GM23338 (cell line): Measurements from ENCODE around the gene C1orf141. TPM values are rescaled to one million over a fixed set of nuclear protein-coding genes. Genes with fewer than 3 reads are reported as not detected.

Experiments
- ATAC-seq: fragments of 200-7000 bp; cut with Tn5 transposase; 3 replicates; pipeline ENCODE4 v1.9.1; 2020
- DNase-seq: peaks from one replicate; pipeline ENCODE4 v3.0.0-alpha.2; 2015; ENCODE audit warnings: low spot score
- H2AFZ ChIP-seq: fragments of 200-600 bp; sonication (generic); 2 replicates; pipeline ENCODE4 v1.8.0; 2016; ENCODE audit warnings: antibody characterized with exemption, mild to moderate bottlenecking, moderate library complexity
- H3F3A ChIP-seq: fragments of 200-600 bp; sonication (generic); replicated peaks from 2 replicates; pipeline ENCODE4 v1.8.0; 2017; ENCODE audit warnings: antibody characterized with exemption, mixed run types, low read depth
- H3K27ac ChIP-seq: fragments of 200-600 bp; sonication (generic); 2 replicates; pipeline ENCODE4 v1.6.1; 2016; ENCODE audit warnings: low read depth
- H3K27me3 ChIP-seq: fragments of 200-600 bp; sonication (generic); 2 replicates; pipeline ENCODE4 v1.8.0; 2016; ENCODE audit warnings: mild to moderate bottlenecking, mixed run types, moderate library complexity; ENCODE audit not compliant: insufficient read depth
- H3K36me3 ChIP-seq: fragments of 200-600 bp; sonication (generic); 2 replicates; pipeline ENCODE4 v1.8.0; 2016; ENCODE audit warnings: mild to moderate bottlenecking; ENCODE audit not compliant: insufficient read depth
- H3K4me1 ChIP-seq: fragments of 200-600 bp; sonication (generic); 2 replicates; pipeline ENCODE4 v1.8.0; 2016; ENCODE audit warnings: mild to moderate bottlenecking, moderate library complexity; ENCODE audit not compliant: insufficient read depth
- H3K4me2 ChIP-seq: fragments of 200-600 bp; sonication (generic); 2 replicates; pipeline ENCODE4 v1.7.1; 2017; ENCODE audit warnings: mixed run types
- H3K4me3 ChIP-seq: fragments of 200-600 bp; sonication (generic); 2 replicates; pipeline ENCODE4 v1.6.1; 2016; ENCODE audit warnings: mixed run types
- H3K79me2 ChIP-seq: fragments of 200-600 bp; sonication (generic); replicated peaks from 2 replicates; pipeline ENCODE4 v1.8.0; 2017; ENCODE audit warnings: mild to moderate bottlenecking; ENCODE audit not compliant: insufficient read depth
- H3K9me2 ChIP-seq: fragments of 200-600 bp; sonication (generic); 2 replicates; pipeline ENCODE4 v1.8.0; 2017; ENCODE audit not compliant: insufficient read depth
- H4K20me1 ChIP-seq: fragments of 200-600 bp; sonication (generic); replicated peaks from 2 replicates; pipeline ENCODE4 v1.8.0; 2017; ENCODE audit warnings: mild to moderate bottlenecking; ENCODE audit not compliant: insufficient read depth
- H3K27ac Mint-ChIP-seq: 2 replicates; pipeline ENCODE4 v1.8.0; 2020; ENCODE audit warnings: inconsistent platforms, mild to moderate bottlenecking, moderate library complexity, mixed read lengths
- H3K27me3 Mint-ChIP-seq: 3 replicates; pipeline ENCODE4 v1.8.0; 2022; ENCODE audit warnings: low read depth, mild to moderate bottlenecking, moderate library complexity, mixed read lengths, inconsistent platforms; ENCODE audit not compliant: insufficient read depth, poor library complexity
- H3K36me3 Mint-ChIP-seq: 3 replicates; pipeline ENCODE4 v1.8.0; 2021; ENCODE audit warnings: low read depth, mild to moderate bottlenecking, inconsistent platforms, moderate library complexity, mixed read lengths
- H3K4me1 Mint-ChIP-seq: 3 replicates; pipeline ENCODE4 v1.8.0; 2020; ENCODE audit warnings: mild to moderate bottlenecking, inconsistent platforms, mixed read lengths
- H3K4me3 Mint-ChIP-seq: 3 replicates; pipeline ENCODE4 v1.8.0; 2021; ENCODE audit warnings: moderate library complexity, mild to moderate bottlenecking, inconsistent platforms, mixed read lengths
- H3K9me3 Mint-ChIP-seq: 3 replicates; pipeline ENCODE4 v1.8.0; 2020; ENCODE audit warnings: moderate library complexity, mild to moderate bottlenecking, inconsistent platforms, mixed read lengths
- CREB1 ChIP-seq: fragments of 250-450 bp; sonication (Bioruptor Pico); IDR thresholded peaks from 2 replicates; pipeline ENCODE4 v1.5.0; 2020; ENCODE audit warnings: low read depth, mild to moderate bottlenecking, moderate library complexity
- EZH2 ChIP-seq: fragments of 200-600 bp; sonication (generic); IDR thresholded peaks from one replicate; pipeline ENCODE4 v1.8.0; 2017; ENCODE audit warnings: antibody characterized with exemption, mild to moderate bottlenecking, low read depth; ENCODE audit not compliant: unreplicated experiment
- EZH2phosphoT487 ChIP-seq: fragments of 200-600 bp; sonication (generic); IDR thresholded peaks from one replicate; pipeline ENCODE4 v1.8.1; 2018; ENCODE audit warnings: antibody characterized with exemption; ENCODE audit not compliant: unreplicated experiment
- JUNB ChIP-seq: IDR thresholded peaks from one replicate; pipeline ENCODE4 v1.6.1; 2016; ENCODE audit warnings: antibody characterized with exemption; ENCODE audit not compliant: unreplicated experiment
- NANOG ChIP-seq: IDR thresholded peaks from 2 replicates; pipeline ENCODE4 v1.6.1; 2016; ENCODE audit warnings: antibody characterized with exemption, borderline replicate concordance
- POLR2AphosphoS5 ChIP-seq: IDR thresholded peaks from 2 replicates; pipeline ENCODE4 v1.6.1; 2016; ENCODE audit warnings: antibody characterized with exemption, low read depth
- REST ChIP-seq: IDR thresholded peaks from one replicate; pipeline ENCODE4 v1.6.1; 2018; ENCODE audit warnings: antibody characterized with exemption; ENCODE audit not compliant: unreplicated experiment
- STAT1 ChIP-seq: IDR thresholded peaks from one replicate; pipeline ENCODE4 v1.6.1; 2016; ENCODE audit warnings: antibody characterized with exemption; ENCODE audit not compliant: unreplicated experiment
- ZNF114 ChIP-seq: fragments of 250-450 bp; sonication (Bioruptor Pico); IDR thresholded peaks from 2 replicates; pipeline ENCODE4 v1.5.0; 2020; ENCODE audit warnings: mild to moderate bottlenecking, moderate library complexity
- ZNF331 ChIP-seq: fragments of 250-450 bp; sonication (Bioruptor Pico); IDR thresholded peaks from 2 replicates; pipeline ENCODE4 v1.5.0; 2020; ENCODE audit warnings: low read depth, mild to moderate bottlenecking, moderate library complexity
- polyA plus RNA-seq: library from polyadenylated mRNA; unstranded; fragments of >200 nt; fragmentation: Nextera tagmentation; extraction: Ambion mirVana; gene quantifications from 2 replicates; pipeline ENCODE4 v1.2.1, GENCODE V29; 2016
- total RNA-seq: library from RNA; depleted of rRNA; stranded (reverse); fragments of >200 nt; shearing (Covaris generic); gene quantifications from 2 replicates; pipeline ENCODE4 v1.2.3, GENCODE V29; 2014
- TF ChIP-seq, protein P1 (sequence below): fragments of 250-450 bp; sonication (Bioruptor Pico); IDR thresholded peaks from 2 replicates; pipeline ENCODE4 v1.5.0; 2020; ENCODE audit warnings: mild to moderate bottlenecking, moderate library complexity
- TF ChIP-seq, protein P2 (sequence below), 2 experiments: fragments of 200-600 bp in 1 of 2; sonication (generic) in 1 of 2; conservative IDR thresholded peaks; 2 replicates each; pipeline versions ENCODE4 v1.5.1 to v1.6.1; 2016 to 2017; ENCODE audit warnings: antibody characterized with exemption in 2 of 2, low read depth in 2 of 2, mild to moderate bottlenecking in 2 of 2, moderate library complexity in 1 of 2
- TF ChIP-seq, protein P3 (sequence below): IDR thresholded peaks from 2 replicates; pipeline ENCODE4 v1.6.1; 2016; ENCODE audit warnings: antibody characterized with exemption

The C1orf141 gene
- total and polyA plus RNA-seq, 2 experiments from 2014 or later = not detected

- H4K20me1 ChIP-seq = no peaks in the 10 kb centered on the region
- no peaks in the 10 kb centered on the region for H3K79me2 ChIP-seq
- Mint-ChIP-seq H3K4me3 (no peak overlapping the region), H3K27me3 (no peaks in the 10 kb centered on the region), H3K4me1 (peaks cover 16% of the 10 kb centered on the region), H3K9me3 (no peaks in the 10 kb centered on the region; the same call in 2 of the 3 replicates), H3K27ac (no peak overlapping the region), H3K36me3 (no peaks in the 10 kb centered on the region; the same call in 2 of the 3 replicates)
- H3K36me3 ChIP-seq = no peaks in the 10 kb centered on the region
- no peak for TF ChIP-seq POLR2AphosphoS5
- no peak for TF ChIP-seq CREB1
- TF ChIP-seq EZH2phosphoT487 = no peak
- TF ChIP-seq, protein P1, sequence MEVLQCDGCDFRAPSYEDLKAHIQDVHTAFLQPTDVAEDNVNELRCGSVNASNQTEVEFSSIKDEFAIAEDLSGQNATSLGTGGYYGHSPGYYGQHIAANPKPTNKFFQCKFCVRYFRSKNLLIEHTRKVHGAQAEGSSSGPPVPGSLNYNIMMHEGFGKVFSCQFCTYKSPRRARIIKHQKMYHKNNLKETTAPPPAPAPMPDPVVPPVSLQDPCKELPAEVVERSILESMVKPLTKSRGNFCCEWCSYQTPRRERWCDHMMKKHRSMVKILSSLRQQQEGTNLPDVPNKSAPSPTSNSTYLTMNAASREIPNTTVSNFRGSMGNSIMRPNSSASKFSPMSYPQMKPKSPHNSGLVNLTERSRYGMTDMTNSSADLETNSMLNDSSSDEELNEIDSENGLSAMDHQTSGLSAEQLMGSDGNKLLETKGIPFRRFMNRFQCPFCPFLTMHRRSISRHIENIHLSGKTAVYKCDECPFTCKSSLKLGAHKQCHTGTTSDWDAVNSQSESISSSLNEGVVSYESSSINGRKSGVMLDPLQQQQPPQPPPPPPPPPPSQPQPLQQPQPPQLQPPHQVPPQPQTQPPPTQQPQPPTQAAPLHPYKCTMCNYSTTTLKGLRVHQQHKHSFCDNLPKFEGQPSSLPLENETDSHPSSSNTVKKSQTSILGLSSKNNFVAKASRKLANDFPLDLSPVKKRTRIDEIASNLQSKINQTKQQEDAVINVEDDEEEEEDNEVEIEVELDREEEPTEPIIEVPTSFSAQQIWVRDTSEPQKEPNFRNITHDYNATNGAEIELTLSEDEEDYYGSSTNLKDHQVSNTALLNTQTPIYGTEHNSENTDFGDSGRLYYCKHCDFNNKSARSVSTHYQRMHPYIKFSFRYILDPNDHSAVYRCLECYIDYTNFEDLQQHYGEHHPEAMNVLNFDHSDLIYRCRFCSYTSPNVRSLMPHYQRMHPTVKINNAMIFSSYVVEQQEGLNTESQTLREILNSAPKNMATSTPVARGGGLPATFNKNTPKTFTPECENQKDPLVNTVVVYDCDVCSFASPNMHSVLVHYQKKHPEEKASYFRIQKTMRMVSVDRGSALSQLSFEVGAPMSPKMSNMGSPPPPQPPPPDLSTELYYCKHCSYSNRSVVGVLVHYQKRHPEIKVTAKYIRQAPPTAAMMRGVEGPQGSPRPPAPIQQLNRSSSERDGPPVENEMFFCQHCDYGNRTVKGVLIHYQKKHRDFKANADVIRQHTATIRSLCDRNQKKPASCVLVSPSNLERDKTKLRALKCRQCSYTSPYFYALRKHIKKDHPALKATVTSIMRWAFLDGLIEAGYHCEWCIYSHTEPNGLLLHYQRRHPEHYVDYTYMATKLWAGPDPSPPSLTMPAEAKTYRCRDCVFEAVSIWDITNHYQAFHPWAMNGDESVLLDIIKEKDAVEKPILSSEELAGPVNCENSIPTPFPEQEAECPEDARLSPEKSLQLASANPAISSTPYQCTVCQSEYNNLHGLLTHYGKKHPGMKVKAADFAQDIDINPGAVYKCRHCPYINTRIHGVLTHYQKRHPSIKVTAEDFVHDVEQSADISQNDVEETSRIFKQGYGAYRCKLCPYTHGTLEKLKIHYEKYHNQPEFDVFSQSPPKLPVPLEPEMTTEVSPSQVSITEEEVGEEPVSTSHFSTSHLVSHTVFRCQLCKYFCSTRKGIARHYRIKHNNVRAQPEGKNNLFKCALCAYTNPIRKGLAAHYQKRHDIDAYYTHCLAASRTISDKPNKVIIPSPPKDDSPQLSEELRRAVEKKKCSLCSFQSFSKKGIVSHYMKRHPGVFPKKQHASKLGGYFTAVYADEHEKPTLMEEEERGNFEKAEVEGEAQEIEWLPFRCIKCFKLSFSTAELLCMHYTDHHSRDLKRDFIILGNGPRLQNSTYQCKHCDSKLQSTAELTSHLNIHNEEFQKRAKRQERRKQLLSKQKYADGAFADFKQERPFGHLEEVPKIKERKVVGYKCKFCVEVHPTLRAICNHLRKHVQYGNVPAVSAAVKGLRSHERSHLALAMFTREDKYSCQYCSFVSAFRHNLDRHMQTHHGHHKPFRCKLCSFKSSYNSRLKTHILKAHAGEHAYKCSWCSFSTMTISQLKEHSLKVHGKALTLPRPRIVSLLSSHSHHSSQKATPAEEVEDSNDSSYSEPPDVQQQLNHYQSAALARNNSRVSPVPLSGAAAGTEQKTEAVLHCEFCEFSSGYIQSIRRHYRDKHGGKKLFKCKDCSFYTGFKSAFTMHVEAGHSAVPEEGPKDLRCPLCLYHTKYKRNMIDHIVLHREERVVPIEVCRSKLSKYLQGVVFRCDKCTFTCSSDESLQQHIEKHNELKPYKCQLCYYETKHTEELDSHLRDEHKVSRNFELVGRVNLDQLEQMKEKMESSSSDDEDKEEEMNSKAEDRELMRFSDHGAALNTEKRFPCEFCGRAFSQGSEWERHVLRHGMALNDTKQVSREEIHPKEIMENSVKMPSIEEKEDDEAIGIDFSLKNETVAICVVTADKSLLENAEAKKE (CRISPR knock-in tag) = no peak
- no peak for TF ChIP-seq NANOG
- TF ChIP-seq, protein P2, sequence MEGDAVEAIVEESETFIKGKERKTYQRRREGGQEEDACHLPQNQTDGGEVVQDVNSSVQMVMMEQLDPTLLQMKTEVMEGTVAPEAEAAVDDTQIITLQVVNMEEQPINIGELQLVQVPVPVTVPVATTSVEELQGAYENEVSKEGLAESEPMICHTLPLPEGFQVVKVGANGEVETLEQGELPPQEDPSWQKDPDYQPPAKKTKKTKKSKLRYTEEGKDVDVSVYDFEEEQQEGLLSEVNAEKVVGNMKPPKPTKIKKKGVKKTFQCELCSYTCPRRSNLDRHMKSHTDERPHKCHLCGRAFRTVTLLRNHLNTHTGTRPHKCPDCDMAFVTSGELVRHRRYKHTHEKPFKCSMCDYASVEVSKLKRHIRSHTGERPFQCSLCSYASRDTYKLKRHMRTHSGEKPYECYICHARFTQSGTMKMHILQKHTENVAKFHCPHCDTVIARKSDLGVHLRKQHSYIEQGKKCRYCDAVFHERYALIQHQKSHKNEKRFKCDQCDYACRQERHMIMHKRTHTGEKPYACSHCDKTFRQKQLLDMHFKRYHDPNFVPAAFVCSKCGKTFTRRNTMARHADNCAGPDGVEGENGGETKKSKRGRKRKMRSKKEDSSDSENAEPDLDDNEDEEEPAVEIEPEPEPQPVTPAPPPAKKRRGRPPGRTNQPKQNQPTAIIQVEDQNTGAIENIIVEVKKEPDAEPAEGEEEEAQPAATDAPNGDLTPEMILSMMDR (conservative IDR thresholded peaks at IDR 0.05; ENCODE audit: low read depth in 2 of 2) = no peak
- no peak for TF ChIP-seq EZH2
- TF ChIP-seq ZNF331 (CRISPR knock-in tag) = no peak
- TF ChIP-seq REST = no peak
- TF ChIP-seq, protein P3, sequence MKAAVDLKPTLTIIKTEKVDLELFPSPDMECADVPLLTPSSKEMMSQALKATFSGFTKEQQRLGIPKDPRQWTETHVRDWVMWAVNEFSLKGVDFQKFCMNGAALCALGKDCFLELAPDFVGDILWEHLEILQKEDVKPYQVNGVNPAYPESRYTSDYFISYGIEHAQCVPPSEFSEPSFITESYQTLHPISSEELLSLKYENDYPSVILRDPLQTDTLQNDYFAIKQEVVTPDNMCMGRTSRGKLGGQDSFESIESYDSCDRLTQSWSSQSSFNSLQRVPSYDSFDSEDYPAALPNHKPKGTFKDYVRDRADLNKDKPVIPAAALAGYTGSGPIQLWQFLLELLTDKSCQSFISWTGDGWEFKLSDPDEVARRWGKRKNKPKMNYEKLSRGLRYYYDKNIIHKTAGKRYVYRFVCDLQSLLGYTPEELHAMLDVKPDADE = no peak
- no peak for TF ChIP-seq JUNB
- no peak for TF ChIP-seq STAT1
- TF ChIP-seq ZNF114 (CRISPR knock-in tag) = no peak
- ATAC-seq (no peak), DNase-seq (no peak)
- no peak overlapping the region for H3K4me3 ChIP-seq
- no peak overlapping the region for H3K4me2 ChIP-seq
- no peaks in the 10 kb centered on the region for H3K9me2 ChIP-seq
- H2AFZ ChIP-seq = no peak overlapping the region
- peaks cover 8% of the 10 kb centered on the region; the same call in 1 of the 2 replicates for H3K4me1 ChIP-seq
- H3K27ac ChIP-seq = no peak overlapping the region
- no peaks in the 10 kb centered on the region for H3K27me3 ChIP-seq
- H3F3A ChIP-seq = no peaks in the 10 kb centered on the region
These were observed 76.0 kb downstream of the C1orf141 start for GRCh38 chr1:67058761-67059160.
